Activated CD8-positive, alpha-beta memory T cell treated with anti-CD3 and anti-CD28 coated beads for 48 hours (primary cell): ENCODE results near the gene MED25.

Experiments used
- DNase-seq, 3 experiments: peaks; one replicate each; pipeline ENCODE4 v3.0.0-alpha.2; 2020; ENCODE audit warnings: low read depth in 2 of 3, low spot score in 2 of 3

The MED25 gene

GRCh38 chr19:49840736-49841249 is 22.7 kb downstream of the MED25 start:
- no peak for DNase-seq

DNA sequence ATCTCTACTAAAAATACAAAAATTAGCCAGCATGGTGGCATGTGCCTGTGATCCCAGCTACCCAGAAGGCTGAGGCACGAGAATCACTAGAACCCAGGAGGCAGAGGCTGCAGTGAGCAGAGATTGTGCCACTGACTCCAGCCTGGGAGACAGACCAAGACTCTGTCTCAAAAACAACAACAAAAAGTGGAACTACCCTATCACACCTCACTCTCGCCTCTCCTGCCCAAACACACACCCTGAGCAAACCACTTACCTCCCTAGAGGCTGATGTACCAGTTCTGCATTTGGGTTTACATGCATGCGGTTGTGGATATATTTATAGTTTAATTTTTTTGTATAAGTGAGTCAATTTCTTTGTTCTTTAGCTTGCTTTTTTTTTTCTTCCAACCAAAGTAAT is 25.2 kb downstream of the MED25 start:
- no peak for DNase-seq

- DNase-seq, result no peak
Observed at GRCh38 chr19:49844138-49845095, 26.3 kb downstream of the MED25 start.

DNA sequence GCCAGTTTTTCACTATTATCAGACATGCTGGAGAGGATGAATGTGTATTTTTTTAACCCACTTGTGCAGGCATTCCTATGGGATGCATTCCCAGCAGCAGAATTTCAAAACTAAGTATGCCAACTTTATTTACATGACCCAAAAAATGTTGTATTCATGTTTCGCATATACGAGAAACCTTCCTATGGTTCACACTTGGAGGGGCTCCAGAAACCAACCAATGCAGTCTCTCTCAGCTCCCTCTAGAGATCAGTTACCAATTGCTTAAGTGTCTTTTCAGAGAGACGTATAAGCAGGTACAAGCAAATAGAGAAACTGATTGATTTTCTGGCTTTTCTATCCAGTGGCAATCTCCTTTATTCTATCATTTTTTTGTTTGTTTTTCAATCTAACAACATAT is 27.3 kb downstream of the MED25 start:
- no peak for DNase-seq

DNA sequence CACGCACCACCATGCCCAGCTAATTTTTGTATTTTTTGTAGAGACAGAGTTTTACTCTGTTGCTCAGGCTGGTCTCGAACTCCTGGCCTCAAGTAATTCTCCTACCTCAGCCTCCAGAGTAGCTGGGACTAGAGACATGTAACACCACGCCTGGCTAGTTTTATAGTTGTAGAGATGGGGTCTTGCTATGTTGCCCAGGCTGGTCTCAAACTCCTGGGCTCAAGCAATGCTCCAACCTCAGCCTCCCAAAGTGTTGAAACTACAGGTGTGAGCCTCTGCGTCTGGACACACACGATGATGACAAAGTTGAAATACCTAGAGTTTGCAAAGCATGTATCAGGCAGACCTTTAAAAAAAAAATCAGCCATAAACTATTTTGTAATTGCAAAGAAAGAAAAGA is 28.3 kb downstream of the MED25 start:
- DNase-seq, result no peak

DNA sequence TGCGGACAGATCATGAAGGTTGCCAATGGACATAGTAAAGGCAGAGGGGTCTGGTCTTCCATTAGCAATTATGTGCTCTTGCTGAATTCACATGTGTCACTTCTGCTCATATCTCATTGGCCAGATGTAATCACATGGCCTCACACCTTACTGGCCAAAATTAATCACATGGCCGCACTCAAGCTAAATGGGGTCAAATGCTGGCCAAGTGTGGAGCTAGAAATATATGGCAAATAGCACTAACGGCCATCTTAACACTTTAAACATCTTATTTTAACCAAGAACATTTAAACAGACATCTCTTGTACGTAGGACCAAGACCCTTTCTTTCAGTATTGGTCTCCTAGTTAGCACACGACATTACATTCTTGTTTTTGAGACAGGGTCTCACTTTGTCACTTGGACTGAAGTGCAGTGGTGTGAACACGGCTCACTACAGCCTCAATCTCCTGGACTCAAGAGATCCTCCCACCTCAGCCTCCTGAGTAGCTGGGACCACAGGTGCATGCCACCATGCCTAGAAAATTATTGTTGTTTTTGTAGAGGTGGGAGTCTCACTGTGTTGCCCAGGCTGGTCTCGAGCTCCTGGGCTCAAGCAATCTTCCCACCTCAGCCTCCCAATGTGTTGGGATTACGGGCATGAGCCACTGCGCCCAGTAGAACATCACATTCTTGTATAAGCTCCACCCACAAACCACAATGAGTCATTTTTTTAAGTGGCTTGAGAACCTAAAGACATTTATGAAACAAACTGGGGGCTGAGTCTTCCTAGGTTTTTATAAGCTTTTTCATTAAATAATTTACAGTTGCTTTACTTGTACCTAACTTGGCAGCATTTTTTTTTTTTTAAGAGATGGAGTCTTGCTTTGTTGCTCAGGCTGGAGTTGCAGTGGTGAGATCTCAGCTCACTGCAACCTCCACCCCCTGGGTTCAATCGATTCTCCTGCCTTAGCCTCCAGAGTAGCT is 29.9 kb downstream of the MED25 start:
- DNase-seq, result no peak

DNA sequence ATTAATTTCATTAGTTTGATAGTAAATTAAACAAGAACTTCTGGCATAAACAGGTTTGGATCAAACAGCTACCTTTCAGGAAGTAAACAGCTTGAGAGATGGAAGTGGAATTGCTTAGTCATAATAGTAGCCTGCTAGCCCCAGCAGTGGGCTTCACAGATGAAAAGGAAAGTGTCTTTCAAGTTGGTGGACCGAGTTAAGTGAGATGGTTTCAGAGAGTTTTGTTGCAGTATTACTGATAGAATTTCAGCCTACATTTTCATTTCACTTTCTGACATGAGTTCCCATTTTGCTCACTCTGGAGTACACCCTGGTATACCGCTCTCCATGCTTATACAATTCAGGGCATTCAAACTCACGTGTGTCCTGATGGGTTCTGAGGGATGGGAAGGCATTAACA is 30.8 kb downstream of the MED25 start:
- no peak for DNase-seq

GRCh38 chr19:49849433-49850220 is 31.5 kb downstream of the MED25 start:
- DNase-seq, result no peak

DNA sequence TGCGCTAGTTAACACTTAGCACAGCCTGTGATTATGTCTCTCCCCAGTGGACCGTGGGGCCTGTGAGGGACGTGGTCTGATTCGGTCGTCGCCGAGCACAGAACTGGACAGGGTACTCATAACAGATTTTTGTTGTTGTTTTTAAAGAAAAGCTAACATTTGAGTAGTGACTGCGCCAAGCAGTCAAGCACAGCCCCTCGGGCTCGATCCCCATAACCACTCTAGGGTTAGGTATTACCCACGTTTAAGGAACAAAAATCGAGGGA is 32.1 kb downstream of the MED25 start:
- DNase-seq, result no peak

DNA sequence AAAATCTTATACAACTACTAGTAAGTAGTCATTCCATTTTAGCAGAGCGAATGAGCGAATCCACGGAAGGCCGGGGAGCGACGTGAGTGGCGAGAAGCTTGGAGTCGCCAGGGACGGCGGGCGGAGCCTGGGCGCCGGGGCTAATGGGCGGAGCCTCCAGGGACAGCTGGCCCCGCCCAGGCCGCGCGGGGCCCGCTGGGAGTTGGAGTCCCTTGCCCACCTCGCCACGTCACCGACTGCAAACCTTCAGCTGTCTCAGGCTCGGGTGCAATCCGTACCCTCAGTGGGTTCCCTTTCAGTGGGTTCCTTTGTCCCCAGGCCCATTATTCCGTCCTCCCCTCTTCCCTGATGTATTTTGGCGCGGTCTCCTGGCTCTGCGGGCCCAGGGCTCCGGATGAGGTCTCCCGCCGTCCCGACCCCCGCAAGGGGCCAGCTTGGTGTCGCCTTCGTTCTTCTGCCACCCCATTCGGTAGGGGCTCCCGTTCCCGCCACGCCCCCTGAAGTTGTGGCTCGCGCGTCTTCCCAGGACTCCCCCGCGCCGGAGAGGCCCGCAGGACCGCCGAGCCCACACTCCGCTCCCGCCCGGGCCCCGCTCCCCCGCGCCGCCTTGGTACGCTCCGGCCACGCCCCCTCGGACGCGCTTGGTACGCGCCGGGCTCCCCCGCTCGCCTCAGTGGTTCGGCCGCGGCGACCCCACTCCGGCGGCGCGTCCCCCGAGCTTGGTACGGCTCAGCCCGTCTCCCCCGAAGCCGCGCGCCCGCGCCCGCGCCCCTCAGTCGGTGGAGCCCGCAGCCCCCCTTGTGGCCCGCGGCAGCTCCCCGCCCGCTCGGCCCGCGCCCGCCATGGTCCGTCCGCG is 32.6 kb downstream of the MED25 start, which contains the start of gene PTOV1:
Gene PTOV1, plus strand, starts transcription at position 673 of the 856 bp plus-strand sequence.
- DNase-seq, result peak; percentile 75 to 89 (median 83)

GRCh38 chr19:49851456-49852259 is 33.6 kb downstream of the MED25 start:
- DNase-seq, result no peak

GRCh38 chr19:49852631-49853126 is 34.6 kb downstream of the MED25 start:
- no peak for DNase-seq

- DNase-seq, result no peak
Observed at GRCh38 chr19:49853852-49854377, 35.8 kb downstream of the MED25 start.

GRCh38 chr19:49854378-49855263 is 36.5 kb downstream of the MED25 start:
- DNase-seq, result no peak

DNA sequence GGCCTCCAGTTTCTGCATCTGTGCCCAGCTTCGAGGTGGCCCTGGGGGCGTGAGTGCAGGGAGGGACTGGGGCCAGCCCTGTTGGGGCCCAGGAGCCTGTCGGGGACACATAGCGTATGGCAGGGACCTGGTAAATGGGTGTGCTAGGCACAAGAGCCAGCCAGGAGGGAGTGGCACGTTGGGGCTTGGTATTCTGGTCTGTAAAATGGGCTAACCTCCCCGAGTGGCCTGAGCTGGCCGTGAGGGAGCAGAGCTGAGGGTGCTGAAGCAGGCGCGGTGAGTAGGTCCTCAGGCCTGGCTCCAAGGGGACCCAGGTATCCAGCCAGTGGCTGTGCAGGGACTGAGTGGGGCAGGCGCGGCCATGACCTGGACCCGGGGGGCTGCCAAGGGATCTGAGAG is 37.2 kb downstream of the MED25 start:
- DNase-seq, result no peak

- no peak for DNase-seq
Observed at GRCh38 chr19:49855676-49856573, 37.8 kb downstream of the MED25 start.

GRCh38 chr19:49856574-49857021 is 38.5 kb downstream of the MED25 start:
- no peak for DNase-seq
